ENCODE results near the gene TOM1.

DNA sequence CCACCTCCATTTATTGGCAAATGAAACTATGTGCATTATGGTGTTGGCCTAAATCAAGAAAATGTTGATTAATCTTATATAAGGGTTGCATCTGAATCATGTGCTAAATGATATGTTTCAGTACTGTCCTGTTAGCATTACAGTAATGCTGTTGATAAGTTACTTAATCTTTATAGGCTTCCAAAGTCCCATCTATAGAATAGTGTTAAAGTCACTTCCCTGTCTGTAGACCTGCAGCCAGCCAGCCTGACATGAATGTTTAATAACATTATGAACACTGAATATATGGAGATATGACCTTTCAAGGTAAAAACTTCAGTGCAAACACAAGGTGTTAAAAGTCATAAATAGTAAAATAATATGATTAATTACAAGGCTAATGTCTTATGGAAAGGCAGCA, 3.6 kb upstream of the TOM1 start:
- no peak for TF ChIP-seq POLR2A (IDR thresholded peaks at IDR 0.05; ENCODE audit: low read length)
- no peak for TF ChIP-seq GATA1 (IDR thresholded peaks at IDR 0.05; ENCODE audit: low read depth, low read length)
